ENCODE measurements around the gene JARID2. TPM values are rescaled to one million over a fixed set of nuclear protein-coding genes. Genes with fewer than 3 reads are reported as not detected.

Gene JARID2
- total RNA-seq, 1 donor from 2014 or later = 38.9 TPM

DNA sequence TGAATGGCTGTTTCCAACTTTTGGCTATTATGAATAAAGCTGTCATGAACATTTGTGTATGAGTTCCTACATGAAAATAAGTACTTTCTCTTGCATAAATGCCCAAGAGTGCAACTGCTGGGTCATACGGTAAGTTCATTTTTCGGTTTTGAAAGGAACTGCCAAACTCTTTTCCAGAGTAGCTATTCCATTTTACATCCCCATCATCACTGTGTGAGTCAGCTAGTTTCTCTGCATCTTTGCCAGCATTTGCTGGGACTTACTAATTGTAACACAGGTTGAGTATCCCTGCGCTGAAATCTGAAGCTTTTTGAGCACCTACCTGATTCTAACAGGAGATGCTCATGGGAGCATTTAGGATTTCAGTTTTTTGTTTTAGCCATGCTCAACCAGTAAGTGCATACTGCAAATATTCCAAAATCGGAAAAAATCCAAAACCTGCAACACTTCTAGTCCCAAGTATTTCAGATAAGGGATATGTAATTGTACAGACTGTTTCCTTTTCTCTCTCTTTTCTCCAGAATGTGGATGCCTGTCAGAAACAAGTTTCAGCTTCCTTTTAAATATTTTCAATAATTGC is 298.5 kb downstream of the JARID2 start:
- Histone ChIP-seq H4K20me1 (ENCODE audit: low read depth) (no peaks in the 10 kb centered on the region), H3K9ac (no peak overlapping the region), H3K36me3 (no peaks in the 10 kb centered on the region), H3K4me3 (no peak overlapping the region), H3F3A (ENCODE audit: low read depth) (no peaks in the 10 kb centered on the region), H3K9me3 (ENCODE audit: low read depth) (no peaks in the 10 kb centered on the region), H3K4me1 (peaks cover 8% of the 10 kb centered on the region), H3K27ac (no peak overlapping the region), H3K27me3 (no peaks in the 10 kb centered on the region), H3K4me2 (no peak overlapping the region), H3K79me2 (ENCODE audit: low read depth) (no peaks in the 10 kb centered on the region), H2AFZ (replicated peaks) (no peak overlapping the region)
- Mint-ChIP-seq H3K27ac (no peak overlapping the region), H3K4me3 (no peak overlapping the region), H3K36me3 (peaks cover 3% of the 10 kb centered on the region), H3K27me3 (ENCODE audit: insufficient read depth, low read depth) (no peaks in the 10 kb centered on the region), H3K9me3 (peaks cover 6% of the 10 kb centered on the region), H3K4me1 (peaks cover 21% of the 10 kb centered on the region)
- DNase-seq (ENCODE audit: low spot score) = no peak
- TF ChIP-seq EZH2 (IDR thresholded peaks at IDR 0.05) (no peak), EZH2phosphoT487 (IDR thresholded peaks at IDR 0.05) (no peak)
- TF ChIP-seq, protein P1, sequence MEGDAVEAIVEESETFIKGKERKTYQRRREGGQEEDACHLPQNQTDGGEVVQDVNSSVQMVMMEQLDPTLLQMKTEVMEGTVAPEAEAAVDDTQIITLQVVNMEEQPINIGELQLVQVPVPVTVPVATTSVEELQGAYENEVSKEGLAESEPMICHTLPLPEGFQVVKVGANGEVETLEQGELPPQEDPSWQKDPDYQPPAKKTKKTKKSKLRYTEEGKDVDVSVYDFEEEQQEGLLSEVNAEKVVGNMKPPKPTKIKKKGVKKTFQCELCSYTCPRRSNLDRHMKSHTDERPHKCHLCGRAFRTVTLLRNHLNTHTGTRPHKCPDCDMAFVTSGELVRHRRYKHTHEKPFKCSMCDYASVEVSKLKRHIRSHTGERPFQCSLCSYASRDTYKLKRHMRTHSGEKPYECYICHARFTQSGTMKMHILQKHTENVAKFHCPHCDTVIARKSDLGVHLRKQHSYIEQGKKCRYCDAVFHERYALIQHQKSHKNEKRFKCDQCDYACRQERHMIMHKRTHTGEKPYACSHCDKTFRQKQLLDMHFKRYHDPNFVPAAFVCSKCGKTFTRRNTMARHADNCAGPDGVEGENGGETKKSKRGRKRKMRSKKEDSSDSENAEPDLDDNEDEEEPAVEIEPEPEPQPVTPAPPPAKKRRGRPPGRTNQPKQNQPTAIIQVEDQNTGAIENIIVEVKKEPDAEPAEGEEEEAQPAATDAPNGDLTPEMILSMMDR (IDR thresholded peaks at IDR 0.05) = no peak

DNA sequence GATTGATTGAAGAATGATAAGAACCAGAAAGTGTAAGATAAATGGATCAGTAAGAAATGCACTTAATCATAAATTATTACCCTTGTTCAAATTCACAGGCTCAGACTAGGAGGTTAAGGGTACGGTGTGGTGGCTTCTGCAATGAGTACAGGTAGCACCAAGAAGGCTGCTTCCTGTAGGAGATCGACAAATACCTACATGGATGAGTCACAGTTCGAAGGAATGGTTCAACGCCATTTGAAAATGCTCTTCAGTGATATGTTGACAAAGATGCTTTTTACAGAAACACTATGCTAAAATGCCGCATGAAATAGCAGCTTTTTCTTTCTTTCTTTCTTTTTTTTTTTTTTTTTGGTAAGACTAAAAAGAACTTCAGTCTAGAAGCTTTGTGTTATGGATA is 300.7 kb downstream of the JARID2 start:
- Histone ChIP-seq H3K4me2 (no peak overlapping the region), H3K79me2 (ENCODE audit: low read depth) (no peaks in the 10 kb centered on the region), H3K4me3 (no peak overlapping the region), H3K27me3 (no peaks in the 10 kb centered on the region), H3K9ac (no peak overlapping the region), H3F3A (ENCODE audit: low read depth) (peaks cover 3% of the 10 kb centered on the region), H2AFZ (replicated peaks) (no peak overlapping the region), H3K27ac (no peak overlapping the region), H4K20me1 (ENCODE audit: low read depth) (peaks cover 10% of the 10 kb centered on the region), H3K9me3 (ENCODE audit: low read depth) (no peaks in the 10 kb centered on the region), H3K36me3 (no peaks in the 10 kb centered on the region), H3K4me1 (peaks cover 15% of the 10 kb centered on the region)
- TF ChIP-seq EZH2phosphoT487 (IDR thresholded peaks at IDR 0.05) (no peak), EZH2 (IDR thresholded peaks at IDR 0.05) (no peak)
- TF ChIP-seq, protein P1 (IDR thresholded peaks at IDR 0.05) = no peak
- Mint-ChIP-seq H3K36me3 (peaks cover 3% of the 10 kb centered on the region), H3K9me3 (peaks cover 6% of the 10 kb centered on the region), H3K4me1 (peaks cover 30% of the 10 kb centered on the region), H3K27ac (no peak overlapping the region), H3K27me3 (ENCODE audit: insufficient read depth, low read depth) (peaks cover 2% of the 10 kb centered on the region), H3K4me3 (no peak overlapping the region)
- no peak for DNase-seq (ENCODE audit: low spot score)

DNA sequence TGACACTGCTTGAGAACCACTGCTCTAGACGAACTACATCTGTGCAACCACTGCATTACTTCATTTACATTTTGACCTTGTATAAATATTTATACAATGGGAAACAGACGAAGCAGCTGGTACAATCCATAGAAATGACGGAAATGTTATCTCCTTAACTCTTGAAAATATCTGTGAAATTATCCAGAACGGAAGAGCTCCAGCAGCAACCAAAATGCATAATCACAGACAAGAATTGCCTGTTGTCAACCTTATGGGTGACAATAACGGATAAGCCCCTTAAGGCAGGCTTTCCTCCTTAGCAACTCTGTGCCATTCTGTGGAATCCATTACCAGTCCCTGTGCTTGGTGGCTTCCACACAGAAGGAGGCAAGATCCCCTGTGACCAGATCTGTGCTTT is 301.5 kb downstream of the JARID2 start:
- TF ChIP-seq EZH2phosphoT487 (IDR thresholded peaks at IDR 0.05) (no peak), EZH2 (IDR thresholded peaks at IDR 0.05) (no peak)
- TF ChIP-seq, protein P1 (IDR thresholded peaks at IDR 0.05) = no peak
- H3K36me3 Mint-ChIP-seq = peaks cover 3% of the 10 kb centered on the region
- H3K4me1 Mint-ChIP-seq = peaks cover 36% of the 10 kb centered on the region
- DNase-seq (ENCODE audit: low spot score) = peak; percentile 16
- H3K9me3 ChIP-seq (ENCODE audit: low read depth) = no peaks in the 10 kb centered on the region
- H3F3A ChIP-seq (ENCODE audit: low read depth) = peaks cover 3% of the 10 kb centered on the region
- H3K27me3 ChIP-seq = no peaks in the 10 kb centered on the region
- H3K4me2 ChIP-seq = no peak overlapping the region
- peaks cover 6% of the 10 kb centered on the region for H3K9me3 Mint-ChIP-seq
- no peak overlapping the region for H3K9ac ChIP-seq
- H3K27me3 Mint-ChIP-seq (ENCODE audit: insufficient read depth, low read depth) = peaks cover 2% of the 10 kb centered on the region
- no peaks in the 10 kb centered on the region for H3K79me2 ChIP-seq (ENCODE audit: low read depth)
- H3K4me3 ChIP-seq = no peak overlapping the region
- H3K27ac Mint-ChIP-seq = no peak overlapping the region
- no peaks in the 10 kb centered on the region for H3K36me3 ChIP-seq
- H3K4me3 Mint-ChIP-seq = no peak overlapping the region
- no peak overlapping the region for H3K27ac ChIP-seq
- peaks cover 16% of the 10 kb centered on the region for H4K20me1 ChIP-seq (ENCODE audit: low read depth)
- no peak overlapping the region for H2AFZ ChIP-seq (replicated peaks)
- H3K4me1 ChIP-seq = peaks cover 21% of the 10 kb centered on the region
